Thyroid gland (tissue), 4 donors: ENCODE results near the gene CGB8. TPM values are rescaled to one million over a fixed set of nuclear protein-coding genes. Genes with fewer than 3 reads are reported as not detected.
"Not testable (repeated sequence)": the region's sequence is repeated elsewhere in the genome, so short reads cannot be mapped to it uniquely, and the experiment has no call there.

ENCODE experiments used
- DNase-seq, 2 donors: peaks; one replicate each; pipeline ENCODE4 v3.0.0-alpha.2; 2019
- H3K27ac ChIP-seq, 3 donors: fragments of 200-600 bp; sonication (generic); 1 replicate in 2 of 3; 2 replicates in 1 of 3; pipeline ENCODE4 v1.5.1; 2016 to 2019; ENCODE audit warnings: mild to moderate bottlenecking in 1 of 3, moderate library complexity in 1 of 3
- H3K27me3 ChIP-seq: fragments of 200-600 bp; sonication (generic); one replicate; pipeline ENCODE4 v1.5.1; 2019
- H3K36me3 ChIP-seq, 2 donors: fragments of 200-600 bp; sonication (generic); one replicate each; pipeline ENCODE4 v1.5.1; 2016 to 2019
- H3K4me1 ChIP-seq, 2 donors: fragments of 200-600 bp; sonication (generic); one replicate each; pipeline ENCODE4 v1.5.1; 2017 to 2019
- H3K4me3 ChIP-seq, 3 donors: fragments of 200-600 bp; sonication (generic); replicated peaks in 1 of 3; 1 replicate in 2 of 3; 2 replicates in 1 of 3; pipeline ENCODE4 v1.5.1; 2016; ENCODE audit warnings: mild to moderate bottlenecking in 1 of 3
- H3K9me3 ChIP-seq: fragments of 200-600 bp; sonication (generic); one replicate; pipeline ENCODE4 v1.5.1; 2017
- POLR2A ChIP-seq, 2 donors: fragments of 450-650 bp; IDR thresholded peaks; one replicate each; pipeline ENCODE4 v1.6.1; 2017; ENCODE audit warnings: antibody characterized with exemption in 2 of 2, mild to moderate bottlenecking in 2 of 2, moderate library complexity in 1 of 2
- WGBS, 2 donors: methylation state at CpG; one replicate each; pipeline ENCODE4 v1.1.5; 2017; 5-methylcytosine and 5-hydroxymethylcytosine counted together
- intact Hi-C: fragments of 100-400 bp; cut with DNase I; formaldehyde crosslinking; loops from one replicate; pipeline ENCODE4 v1.15.1; 2023
- total RNA-seq, 4 donors: library from RNA; depleted of rRNA; stranded (reverse); fragments of >200 nt; gene quantifications; one replicate each; pipeline ENCODE4 v1.2.3, GENCODE V29; 2016
- TF ChIP-seq, protein P1 (sequence below), 6 experiments: fragments of 200-600 bp in 3 of 6; fragments of 450-650 bp in 3 of 6; sonication (generic) in 3 of 6; IDR thresholded peaks; one replicate each; pipeline ENCODE4 v1.5.1; 2016 to 2019; ENCODE audit warnings: antibody characterized with exemption in 6 of 6, mild to moderate bottlenecking in 2 of 6, inconsistent platforms in 1 of 6, moderate library complexity in 1 of 6

Gene CGB8
- total RNA-seq, 4 donors from 2014 or later, result not detected

DNA sequence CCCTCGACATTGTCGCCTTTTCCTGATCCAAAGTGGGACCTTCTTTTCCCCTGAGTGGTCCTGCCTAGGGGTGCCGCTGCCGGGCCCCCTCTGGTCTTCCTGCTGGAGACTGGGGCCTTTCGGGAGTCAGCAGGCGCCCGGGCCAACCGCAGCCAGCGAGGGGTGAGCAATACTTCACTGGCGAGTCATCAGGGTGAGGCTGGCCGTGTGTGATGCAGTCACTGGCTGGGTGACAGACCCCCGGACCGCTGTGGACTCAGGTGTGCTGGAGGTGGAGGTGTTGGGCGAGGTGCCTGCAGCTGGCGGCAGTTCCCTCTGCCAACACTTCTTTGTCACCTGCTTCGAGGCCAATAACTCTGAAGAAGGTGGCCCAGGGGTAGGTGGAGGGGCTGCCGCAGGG lies 6.7 kb downstream of the CGB8 start:
- no peak for DNase-seq
- Histone ChIP-seq H3K4me3 (no peak overlapping the region), H3K27me3 (no peaks in the 10 kb centered on the region), H3K9me3 (no peaks in the 10 kb centered on the region), H3K36me3 (no peaks in the 10 kb centered on the region), H3K27ac (no peak overlapping the region), H3K4me1 (no peaks in the 10 kb centered on the region)
- WGBS, 2 donors, result 83 to 85% methylated on average over 7 to 13 of the region's 17 CpGs
- TF ChIP-seq, protein P1, sequence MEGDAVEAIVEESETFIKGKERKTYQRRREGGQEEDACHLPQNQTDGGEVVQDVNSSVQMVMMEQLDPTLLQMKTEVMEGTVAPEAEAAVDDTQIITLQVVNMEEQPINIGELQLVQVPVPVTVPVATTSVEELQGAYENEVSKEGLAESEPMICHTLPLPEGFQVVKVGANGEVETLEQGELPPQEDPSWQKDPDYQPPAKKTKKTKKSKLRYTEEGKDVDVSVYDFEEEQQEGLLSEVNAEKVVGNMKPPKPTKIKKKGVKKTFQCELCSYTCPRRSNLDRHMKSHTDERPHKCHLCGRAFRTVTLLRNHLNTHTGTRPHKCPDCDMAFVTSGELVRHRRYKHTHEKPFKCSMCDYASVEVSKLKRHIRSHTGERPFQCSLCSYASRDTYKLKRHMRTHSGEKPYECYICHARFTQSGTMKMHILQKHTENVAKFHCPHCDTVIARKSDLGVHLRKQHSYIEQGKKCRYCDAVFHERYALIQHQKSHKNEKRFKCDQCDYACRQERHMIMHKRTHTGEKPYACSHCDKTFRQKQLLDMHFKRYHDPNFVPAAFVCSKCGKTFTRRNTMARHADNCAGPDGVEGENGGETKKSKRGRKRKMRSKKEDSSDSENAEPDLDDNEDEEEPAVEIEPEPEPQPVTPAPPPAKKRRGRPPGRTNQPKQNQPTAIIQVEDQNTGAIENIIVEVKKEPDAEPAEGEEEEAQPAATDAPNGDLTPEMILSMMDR (IDR thresholded peaks at IDR 0.05), result no peak
- TF ChIP-seq POLR2A (IDR thresholded peaks at IDR 0.05), result no peak
- intact Hi-C loops, result no loop called here

DNA sequence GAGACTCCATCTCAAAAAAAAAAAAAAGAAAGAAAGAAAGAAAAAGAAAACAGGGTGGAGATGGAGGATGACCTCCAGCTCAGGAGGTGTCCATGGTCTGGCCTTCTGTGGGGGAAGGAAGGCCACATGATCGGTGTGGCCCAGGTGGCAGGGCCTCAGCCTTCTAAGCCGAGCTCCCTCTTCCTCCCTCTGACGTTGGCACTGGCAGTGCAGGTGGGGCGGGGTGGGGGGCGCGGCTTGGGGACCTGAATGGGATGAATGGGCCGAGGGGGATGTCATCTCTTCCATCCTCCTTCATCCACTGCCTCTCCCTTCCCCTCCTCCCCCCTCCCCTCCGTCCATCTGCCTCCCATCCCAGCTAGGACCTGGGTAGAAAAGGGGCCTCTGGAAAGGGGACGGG lies 9.2 kb downstream of the CGB8 start:
- DNase-seq, H3K27ac ChIP-seq, H3K27me3 ChIP-seq, H3K4me3 ChIP-seq, H3K4me1 ChIP-seq, intact Hi-C loops, H3K36me3 ChIP-seq, H3K9me3 ChIP-seq: not testable (repeated sequence)
- WGBS, 2 donors, result 67 to 78% methylated on average over 5 to 6 of the region's 9 CpGs

DNA sequence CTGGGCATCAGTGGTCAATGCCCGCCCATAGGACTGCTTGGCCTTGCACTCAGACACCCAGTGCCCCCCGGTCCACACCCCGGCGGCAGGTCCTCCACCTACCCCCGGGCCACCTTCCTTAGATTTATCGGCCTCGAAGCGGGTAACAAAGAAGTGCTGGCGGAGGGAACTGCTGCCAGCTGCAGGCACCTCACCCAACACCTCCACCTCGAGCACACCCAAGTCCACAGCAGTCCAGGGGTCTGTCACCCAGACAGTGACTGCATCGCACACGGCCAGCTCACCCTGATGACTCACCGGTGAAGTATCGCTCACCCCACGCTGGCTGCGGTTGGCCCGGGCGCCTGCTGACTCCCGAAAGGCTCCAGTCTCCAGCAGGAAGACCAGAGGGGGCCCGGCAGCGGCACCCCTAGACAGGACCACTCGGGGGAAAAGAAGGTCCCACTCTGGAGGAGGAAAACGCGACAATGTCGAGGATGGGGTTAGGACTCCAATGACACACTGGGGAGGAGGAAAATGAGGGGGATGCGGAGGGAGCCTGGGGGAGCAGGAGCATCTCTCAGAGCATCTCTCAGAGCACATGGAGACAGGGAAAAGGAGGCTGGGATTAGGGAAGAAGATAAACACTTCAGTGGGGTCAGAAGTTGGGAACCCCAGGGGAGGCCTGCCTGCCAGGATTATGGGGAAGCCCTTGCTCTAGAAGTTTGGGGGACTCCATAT lies 10.2 kb downstream of the CGB8 start:
- H3K27me3 ChIP-seq, H3K4me1 ChIP-seq, H3K36me3 ChIP-seq, DNase-seq, H3K9me3 ChIP-seq, intact Hi-C loops, H3K4me3 ChIP-seq, H3K27ac ChIP-seq: not testable (repeated sequence)
- 88 to 89% methylated on average over 16 to 26 of the region's 26 CpGs for WGBS, 2 donors

DNA sequence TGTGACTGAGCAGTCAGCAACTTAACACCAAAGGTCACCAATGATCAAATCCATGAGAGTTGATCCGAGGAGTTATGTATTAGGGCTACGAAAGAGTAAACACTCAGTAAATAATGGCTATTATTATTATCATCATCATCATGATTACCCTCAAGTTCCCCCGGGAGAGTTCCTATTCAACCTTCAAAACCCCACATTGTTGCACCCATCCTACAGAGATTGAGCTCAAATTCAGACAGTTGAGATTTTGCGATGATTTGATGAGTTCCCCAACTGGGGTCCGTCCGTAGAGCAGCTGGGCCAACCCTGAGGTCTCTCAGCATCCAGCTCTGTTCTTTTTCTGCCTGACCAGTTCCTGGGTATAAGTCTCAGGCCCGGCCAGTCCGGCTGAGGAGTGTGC lies 10.8 kb downstream of the CGB8 start:
- H3K27ac ChIP-seq, intact Hi-C loops, H3K4me1 ChIP-seq, H3K9me3 ChIP-seq, H3K4me3 ChIP-seq, H3K27me3 ChIP-seq, H3K36me3 ChIP-seq, DNase-seq: not testable (repeated sequence)
- 73 to 91% methylated on average over 5 to 8 of the region's 8 CpGs for WGBS, 2 donors

DNA sequence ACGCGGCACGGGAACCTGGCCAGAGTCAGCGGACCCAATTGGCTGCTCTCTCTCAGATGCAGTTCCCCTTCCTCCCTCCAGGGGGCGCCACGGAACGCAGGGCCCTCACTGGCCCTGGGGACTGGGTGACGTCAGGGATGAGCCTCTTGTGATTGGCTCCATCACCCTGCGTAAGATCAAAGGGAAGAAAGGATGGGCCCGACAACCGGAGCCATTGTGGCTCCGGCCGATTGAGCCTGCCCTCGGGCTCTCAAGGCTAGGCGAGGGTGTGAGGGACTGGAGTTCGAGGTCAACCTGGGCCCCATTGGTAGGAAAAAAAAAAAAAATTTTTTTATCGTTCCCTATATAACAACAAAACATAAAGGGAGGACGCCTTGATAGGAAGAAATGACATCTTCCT lies 12.1 kb downstream of the CGB8 start, which contains the start of gene CGB1:
CGB1 (minus strand) TSS at position 81 of the 400 bp plus-strand sequence. CDS start 184 bp downstream, outside the sequence.
- WGBS, 2 donors, result 56 to 61% methylated on average over 18 of the region's 18 CpGs
- H3K4me1 ChIP-seq, H3K4me3 ChIP-seq, intact Hi-C loops, DNase-seq, H3K27ac ChIP-seq, H3K9me3 ChIP-seq, H3K36me3 ChIP-seq, H3K27me3 ChIP-seq: not testable (repeated sequence)
- TF ChIP-seq, protein P1 (IDR thresholded peaks at IDR 0.05), result peak in 1 of 6 experiments; percentile 9

DNA sequence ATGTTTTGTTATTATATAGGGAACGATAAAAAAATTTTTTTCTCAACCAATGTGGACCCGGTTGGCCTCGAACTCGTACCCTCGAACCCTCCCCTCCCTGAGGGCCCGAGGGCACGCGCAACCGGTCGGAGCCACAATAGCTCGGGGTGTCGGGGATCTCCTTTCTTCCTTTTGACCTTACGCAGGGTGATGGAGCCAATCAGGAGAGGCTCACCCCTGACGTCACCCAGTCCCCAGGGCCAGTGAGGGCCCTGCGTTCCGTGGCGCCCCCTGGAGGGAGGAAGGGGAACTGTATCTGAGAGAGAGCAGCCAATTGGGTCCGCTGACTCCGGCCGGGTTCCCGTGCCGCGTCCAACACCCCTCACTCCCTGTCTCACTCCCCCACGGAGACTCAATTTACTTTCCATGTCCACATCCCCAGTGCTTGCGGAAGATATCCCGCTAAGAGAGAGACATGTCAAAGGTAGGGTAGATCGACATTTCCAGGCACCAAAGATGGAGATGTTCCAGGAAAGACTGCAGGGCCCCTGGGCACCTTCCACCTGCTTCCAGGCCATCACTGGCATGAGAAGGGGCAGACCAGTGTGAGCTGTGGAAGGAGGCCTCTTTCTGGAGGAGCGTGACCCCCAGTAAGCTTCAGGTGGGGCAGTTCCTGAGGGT lies 17.1 kb downstream of the CGB8 start, which contains the start of gene CGB2:
CGB2 (plus strand) TSS at position 249 of the 660 bp plus-strand sequence; CDS start at position 455, 206 bp downstream.
- intact Hi-C loops, H3K4me1 ChIP-seq, H3K9me3 ChIP-seq, DNase-seq, H3K27me3 ChIP-seq, H3K36me3 ChIP-seq, H3K4me3 ChIP-seq, H3K27ac ChIP-seq: not testable (repeated sequence)
- 21 to 34% methylated on average over 22 to 28 of the region's 28 CpGs for WGBS, 2 donors

DNA sequence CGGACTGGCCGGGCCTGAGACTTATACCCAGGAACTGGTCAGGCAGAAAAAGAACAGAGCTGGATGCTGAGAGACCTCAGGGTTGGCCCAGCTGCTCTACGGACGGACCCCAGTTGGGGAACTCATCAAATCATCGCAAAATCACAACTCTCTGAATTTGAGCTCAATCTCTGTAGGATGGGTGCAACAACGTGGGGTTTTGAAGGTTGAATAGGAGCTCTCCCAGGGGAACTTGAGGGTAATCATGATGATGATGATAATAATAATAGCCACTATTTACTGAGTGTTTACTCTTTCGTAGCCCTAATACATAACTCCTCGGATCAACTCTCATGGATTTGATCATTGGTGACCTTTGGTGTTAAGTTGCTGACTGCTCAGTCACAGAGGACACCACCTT lies 18.6 kb downstream of the CGB8 start:
- H3K4me3 ChIP-seq, H3K9me3 ChIP-seq, H3K4me1 ChIP-seq, H3K27me3 ChIP-seq, DNase-seq, intact Hi-C loops, H3K27ac ChIP-seq, H3K36me3 ChIP-seq: not testable (repeated sequence)
- WGBS, 2 donors, result 92 to 95% methylated on average over 4 to 7 of the region's 8 CpGs

DNA sequence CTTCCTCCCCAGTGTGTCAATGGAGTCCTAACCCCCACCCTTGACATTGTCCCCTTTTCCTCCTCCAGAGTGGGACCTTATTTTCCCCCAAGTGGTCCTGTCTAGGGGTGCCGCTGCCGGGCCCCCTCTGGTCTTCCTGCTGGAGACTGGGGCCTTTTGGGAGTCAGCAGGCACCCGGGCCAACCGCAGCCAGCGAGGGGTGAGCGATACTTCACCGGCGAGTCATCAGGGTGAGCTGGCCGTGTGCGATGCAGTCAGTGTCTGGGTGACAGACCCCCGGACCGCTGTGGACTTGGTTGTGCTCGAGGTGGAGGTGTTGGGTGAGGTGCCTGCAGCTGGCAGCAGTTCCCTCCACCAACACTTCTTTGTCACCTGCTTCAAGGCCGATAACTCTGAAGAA lies 19.2 kb downstream of the CGB8 start:
- 92 to 95% methylated on average over 8 to 11 of the region's 14 CpGs for WGBS, 2 donors
- intact Hi-C loops, H3K4me1 ChIP-seq, H3K9me3 ChIP-seq, DNase-seq, H3K27me3 ChIP-seq, H3K27ac ChIP-seq, H3K36me3 ChIP-seq, H3K4me3 ChIP-seq: not testable (repeated sequence)

DNA sequence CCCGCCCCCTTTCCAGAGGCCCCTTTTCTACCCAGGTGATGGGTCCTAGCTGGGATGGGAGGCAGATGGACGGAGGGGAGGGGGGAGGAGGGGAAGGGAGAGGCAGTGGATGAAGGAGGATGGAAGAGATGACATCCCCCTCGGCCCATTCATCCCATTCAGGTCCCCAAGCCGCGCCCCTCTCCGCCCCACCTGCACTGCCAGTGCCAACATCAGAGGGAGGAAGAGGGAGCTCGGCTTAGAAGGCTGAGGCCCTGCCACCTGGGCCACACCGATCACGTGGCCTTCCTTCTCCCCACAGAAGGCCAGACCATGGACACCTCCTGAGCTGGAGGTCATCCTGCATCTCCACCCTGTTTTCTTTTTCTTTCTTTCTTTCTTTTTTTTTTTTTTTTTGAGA lies 20.2 kb downstream of the CGB8 start:
- H3K27me3 ChIP-seq, intact Hi-C loops, H3K36me3 ChIP-seq, DNase-seq, H3K9me3 ChIP-seq, H3K27ac ChIP-seq, H3K4me3 ChIP-seq, H3K4me1 ChIP-seq: not testable (repeated sequence)
- 79 to 83% methylated on average over 7 to 8 of the region's 9 CpGs for WGBS, 2 donors

DNA sequence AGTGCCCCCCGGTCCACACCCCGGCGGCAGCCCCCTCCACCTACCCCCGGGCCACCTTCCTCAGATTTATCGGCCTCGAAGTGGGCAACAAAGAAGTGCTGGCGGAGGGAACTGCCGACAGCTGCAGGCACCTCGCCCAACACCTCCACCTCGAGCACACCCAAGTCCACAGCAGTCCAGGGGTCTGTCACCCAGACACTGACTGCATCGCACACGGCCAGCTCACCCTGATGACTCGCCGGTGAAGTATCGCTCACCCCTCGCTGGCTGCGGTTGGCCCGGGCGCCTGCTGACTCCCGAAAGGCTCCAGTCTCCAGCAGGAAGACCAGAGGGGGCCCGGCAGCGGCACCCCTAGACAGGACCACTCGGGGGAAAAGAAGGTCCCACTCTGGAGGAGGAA lies 23.3 kb downstream of the CGB8 start:
- H3K36me3 ChIP-seq, intact Hi-C loops, DNase-seq, H3K9me3 ChIP-seq, H3K27ac ChIP-seq, H3K4me1 ChIP-seq, H3K4me3 ChIP-seq, H3K27me3 ChIP-seq: not testable (repeated sequence)
- 82 to 88% methylated on average over 18 to 20 of the region's 23 CpGs for WGBS, 2 donors

DNA sequence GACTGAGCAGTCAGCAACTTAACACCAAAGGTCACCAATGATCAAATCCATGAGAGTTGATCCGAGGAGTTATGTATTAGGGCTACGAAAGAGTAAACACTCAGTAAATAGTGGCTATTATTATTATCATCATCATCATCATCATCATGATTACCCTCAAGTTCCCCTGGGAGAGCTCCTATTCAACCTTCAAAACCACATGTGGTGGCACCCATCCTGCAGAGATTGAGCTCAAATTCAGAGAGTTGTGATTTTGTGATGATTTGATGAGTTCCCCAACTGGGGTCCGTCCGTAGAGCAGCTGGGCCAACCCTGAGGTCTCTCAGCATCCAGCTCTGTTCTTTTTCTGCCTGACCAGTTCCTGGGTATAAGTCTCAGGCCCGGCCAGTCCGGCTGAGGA lies 23.8 kb downstream of the CGB8 start:
- H3K4me1 ChIP-seq, H3K4me3 ChIP-seq, DNase-seq, H3K9me3 ChIP-seq, intact Hi-C loops, H3K27me3 ChIP-seq, H3K27ac ChIP-seq, H3K36me3 ChIP-seq: not testable (repeated sequence)
- WGBS, 2 donors, result 70 to 88% methylated on average over 2 to 4 of the region's 6 CpGs
